ENCODE measurements around the gene SH3RF3.

SH3RF3 gene

DNA sequence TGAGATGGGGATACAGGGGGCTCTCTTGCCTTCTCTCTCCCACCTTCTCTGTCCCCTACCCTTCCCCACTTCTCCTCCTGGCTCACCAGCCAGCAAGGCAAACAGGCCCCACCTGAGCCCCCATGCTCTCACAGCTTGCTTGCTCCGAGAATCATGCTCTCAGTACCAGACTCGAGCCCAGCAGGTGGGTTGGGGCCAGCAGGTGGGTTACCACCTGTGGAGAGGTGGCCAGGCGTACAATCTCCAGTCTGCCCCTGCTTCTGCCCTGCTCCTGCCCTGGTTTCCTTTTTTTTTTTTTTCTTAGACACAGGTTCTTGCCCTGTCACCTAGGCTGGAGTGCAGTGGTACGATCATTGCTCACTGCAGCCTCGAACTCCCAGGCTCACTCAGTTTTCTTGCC lies 214.5 kb downstream of the SH3RF3 start:
- TF ChIP-seq, protein P1, sequence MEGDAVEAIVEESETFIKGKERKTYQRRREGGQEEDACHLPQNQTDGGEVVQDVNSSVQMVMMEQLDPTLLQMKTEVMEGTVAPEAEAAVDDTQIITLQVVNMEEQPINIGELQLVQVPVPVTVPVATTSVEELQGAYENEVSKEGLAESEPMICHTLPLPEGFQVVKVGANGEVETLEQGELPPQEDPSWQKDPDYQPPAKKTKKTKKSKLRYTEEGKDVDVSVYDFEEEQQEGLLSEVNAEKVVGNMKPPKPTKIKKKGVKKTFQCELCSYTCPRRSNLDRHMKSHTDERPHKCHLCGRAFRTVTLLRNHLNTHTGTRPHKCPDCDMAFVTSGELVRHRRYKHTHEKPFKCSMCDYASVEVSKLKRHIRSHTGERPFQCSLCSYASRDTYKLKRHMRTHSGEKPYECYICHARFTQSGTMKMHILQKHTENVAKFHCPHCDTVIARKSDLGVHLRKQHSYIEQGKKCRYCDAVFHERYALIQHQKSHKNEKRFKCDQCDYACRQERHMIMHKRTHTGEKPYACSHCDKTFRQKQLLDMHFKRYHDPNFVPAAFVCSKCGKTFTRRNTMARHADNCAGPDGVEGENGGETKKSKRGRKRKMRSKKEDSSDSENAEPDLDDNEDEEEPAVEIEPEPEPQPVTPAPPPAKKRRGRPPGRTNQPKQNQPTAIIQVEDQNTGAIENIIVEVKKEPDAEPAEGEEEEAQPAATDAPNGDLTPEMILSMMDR (IDR thresholded peaks at IDR 0.05; ENCODE audit: insufficient read depth, low read length, poor library complexity, severe bottlenecking): no peak
- DNase-seq (ENCODE audit: extremely low read depth, insufficient read length): no peak
- Histone ChIP-seq H3K27me3 (replicated peaks; ENCODE audit: control insufficient read depth, insufficient read depth, low read length) (no peaks in the 10 kb centered on the region), H3K4me3 (replicated peaks; ENCODE audit: low read depth, low read length) (no peak overlapping the region), H3K36me3 (ENCODE audit: control insufficient read depth, insufficient read depth, low read length) (no peaks in the 10 kb centered on the region)

DNA sequence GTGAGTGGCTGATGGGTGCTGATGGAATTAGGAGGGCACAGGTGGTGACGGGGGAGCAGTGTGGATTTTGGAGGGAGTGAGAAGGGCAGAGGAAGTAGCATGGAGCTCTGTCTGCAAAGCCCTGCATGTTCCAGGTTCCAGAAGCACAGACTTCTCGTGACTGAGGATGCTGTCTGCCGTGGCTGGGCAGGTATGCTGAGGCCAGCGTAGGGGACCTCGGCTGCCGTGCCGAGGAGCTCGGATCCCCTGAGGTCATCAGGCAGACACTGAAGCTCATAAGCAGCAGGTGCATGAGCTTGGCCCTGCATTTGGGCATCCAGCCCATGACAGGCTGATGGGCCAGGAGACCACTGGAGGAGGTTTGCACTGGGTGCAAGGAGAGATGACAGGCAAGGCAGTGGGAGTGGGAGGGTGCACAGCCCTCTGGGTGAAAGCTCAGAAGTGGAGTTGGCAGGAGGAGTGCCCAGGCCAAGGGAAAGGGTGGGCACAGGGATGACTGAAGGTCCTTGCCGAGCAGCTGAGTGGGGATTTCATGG lies 215.3 kb downstream of the SH3RF3 start:
- TF ChIP-seq, protein P1 (IDR thresholded peaks at IDR 0.05; ENCODE audit: insufficient read depth, low read length, poor library complexity, severe bottlenecking): no peak
- DNase-seq (ENCODE audit: extremely low read depth, insufficient read length): no peak
- H3K36me3 ChIP-seq (ENCODE audit: control insufficient read depth, insufficient read depth, low read length): no peaks in the 10 kb centered on the region
- no peak overlapping the region for H3K4me3 ChIP-seq (replicated peaks; ENCODE audit: low read depth, low read length)
- no peaks in the 10 kb centered on the region for H3K27me3 ChIP-seq (replicated peaks; ENCODE audit: control insufficient read depth, insufficient read depth, low read length)

DNA sequence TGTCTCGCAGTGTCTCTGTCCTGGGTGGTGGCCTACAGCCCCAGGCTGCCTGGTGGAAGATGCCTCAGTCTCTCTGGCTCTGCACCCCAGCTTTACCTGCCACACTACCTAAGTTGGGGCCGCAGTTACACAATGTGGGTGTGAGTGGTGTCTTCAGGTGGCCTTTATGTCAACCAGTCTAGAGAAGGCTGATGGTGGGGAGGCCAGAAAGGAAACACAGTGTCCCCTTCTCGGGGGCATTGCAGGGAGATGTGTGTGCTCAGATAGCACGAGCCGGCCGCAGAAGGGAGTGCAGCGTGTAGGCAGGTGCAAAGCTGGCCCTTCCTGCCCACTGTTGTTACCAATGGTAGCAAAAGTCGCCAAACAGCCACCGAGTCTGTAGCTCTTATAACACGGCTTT lies 216.1 kb downstream of the SH3RF3 start:
- DNase-seq (ENCODE audit: extremely low read depth, insufficient read length): no peak
- Histone ChIP-seq H3K36me3 (ENCODE audit: control insufficient read depth, insufficient read depth, low read length) (no peaks in the 10 kb centered on the region), H3K4me3 (replicated peaks; ENCODE audit: low read depth, low read length) (no peak overlapping the region), H3K27me3 (replicated peaks; ENCODE audit: control insufficient read depth, insufficient read depth, low read length) (no peaks in the 10 kb centered on the region)
- TF ChIP-seq, protein P1 (IDR thresholded peaks at IDR 0.05; ENCODE audit: insufficient read depth, low read length, poor library complexity, severe bottlenecking): no peak

DNA sequence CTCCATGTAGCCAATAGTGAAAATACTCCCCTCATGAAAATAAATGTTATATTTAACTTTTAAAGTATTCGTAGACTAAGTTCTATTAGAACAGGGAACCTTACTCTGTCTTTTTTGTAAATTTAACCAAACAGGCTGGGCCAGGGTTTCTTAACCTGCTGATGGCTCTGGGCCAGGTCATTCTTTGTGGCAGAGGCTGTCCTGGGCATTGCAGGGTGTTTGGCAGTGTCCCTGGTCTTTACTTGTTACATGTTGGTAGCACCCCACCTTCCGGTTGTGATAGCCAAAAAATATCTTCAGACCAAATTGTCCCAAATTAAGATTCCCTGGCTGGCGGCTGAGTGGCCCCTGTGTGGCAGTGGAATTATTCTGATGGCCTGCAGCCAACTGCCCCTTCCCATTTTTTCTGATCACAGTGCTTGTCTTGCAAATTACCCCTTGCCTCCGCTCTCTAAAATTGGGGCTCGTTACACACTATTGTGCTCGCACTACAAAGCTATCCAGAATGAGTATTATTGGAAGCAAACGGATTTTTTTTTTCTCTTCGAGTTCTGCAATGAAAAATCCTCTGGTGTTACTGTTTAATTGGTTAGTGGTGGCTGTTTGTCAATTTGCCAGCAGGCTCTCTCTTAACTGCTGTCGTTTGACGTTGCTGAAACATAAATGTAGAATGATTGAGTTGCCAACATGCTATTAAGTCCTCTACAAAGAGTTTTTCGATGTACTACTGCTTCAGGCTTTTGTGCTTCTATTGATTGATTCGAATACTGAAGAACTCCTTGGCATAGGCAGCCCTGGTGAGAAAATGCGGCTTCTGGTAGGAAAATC lies 216.9 kb downstream of the SH3RF3 start:
- TF ChIP-seq, protein P1 (IDR thresholded peaks at IDR 0.05; ENCODE audit: insufficient read depth, low read length, poor library complexity, severe bottlenecking): no peak
- Histone ChIP-seq H3K36me3 (ENCODE audit: control insufficient read depth, insufficient read depth, low read length) (no peaks in the 10 kb centered on the region), H3K27me3 (replicated peaks; ENCODE audit: control insufficient read depth, insufficient read depth, low read length) (no peaks in the 10 kb centered on the region), H3K4me3 (replicated peaks; ENCODE audit: low read depth, low read length) (no peak overlapping the region)
- DNase-seq (ENCODE audit: extremely low read depth, insufficient read length): no peak

DNA sequence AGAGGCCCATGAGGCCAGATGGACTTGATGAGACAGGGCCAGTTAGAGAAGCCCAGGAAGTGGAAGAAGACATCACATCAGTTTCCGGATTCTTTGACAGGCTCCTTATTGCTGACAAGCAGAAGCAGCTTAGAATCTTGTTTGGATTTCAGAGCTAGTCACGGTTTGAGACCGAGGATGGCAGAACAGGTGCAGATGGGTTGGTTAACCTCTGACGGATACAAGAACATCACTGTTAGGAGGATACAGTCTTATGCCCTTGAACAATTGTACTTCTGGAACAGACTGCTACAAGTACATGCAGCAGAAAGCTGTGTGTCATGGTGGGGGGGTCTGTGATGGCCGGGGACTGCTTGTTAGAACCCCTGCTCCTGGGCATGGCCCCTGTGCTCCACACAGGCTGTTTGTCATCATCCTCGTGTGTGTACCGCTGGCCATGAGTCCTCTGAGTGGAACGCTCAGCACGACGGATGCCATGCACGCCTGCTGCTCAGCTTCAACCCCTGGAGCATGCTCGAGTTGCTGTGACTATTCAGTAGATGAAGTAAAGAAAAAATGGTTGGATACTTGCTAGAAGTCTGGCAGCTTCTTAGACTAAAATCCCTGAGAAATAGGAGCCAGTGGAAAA lies 217.7 kb downstream of the SH3RF3 start:
- DNase-seq (ENCODE audit: extremely low read depth, insufficient read length): no peak
- H3K27me3 ChIP-seq (replicated peaks; ENCODE audit: control insufficient read depth, insufficient read depth, low read length): no peaks in the 10 kb centered on the region
- H3K4me3 ChIP-seq (replicated peaks; ENCODE audit: low read depth, low read length): no peak overlapping the region
- TF ChIP-seq, protein P1 (IDR thresholded peaks at IDR 0.05; ENCODE audit: insufficient read depth, low read length, poor library complexity, severe bottlenecking): no peak
- no peaks in the 10 kb centered on the region for H3K36me3 ChIP-seq (ENCODE audit: control insufficient read depth, insufficient read depth, low read length)
